Prostate gland (tissue), 2 donors: Measurements from ENCODE around the gene DPEP1.

ENCODE experiments used
- POLR2AphosphoS5 ChIP-seq: sonication (generic); formaldehyde crosslinking; IDR thresholded peaks from one replicate; pipeline ENCODE4 v1.6.1; 2017; ENCODE audit warnings: antibody characterized with exemption
- TF ChIP-seq, protein P1 (sequence below), 4 experiments: fragments of 200-600 bp in 2 of 4; fragments of 450-650 bp in 2 of 4; sonication (generic) in 2 of 4; IDR thresholded peaks; 1 replicate in 3 of 4; 2 replicates in 1 of 4; pipeline ENCODE4 v1.5.1; 2016 to 2019; ENCODE audit warnings: antibody characterized with exemption in 4 of 4, mild to moderate bottlenecking in 2 of 4, moderate library complexity in 2 of 4

DNA sequence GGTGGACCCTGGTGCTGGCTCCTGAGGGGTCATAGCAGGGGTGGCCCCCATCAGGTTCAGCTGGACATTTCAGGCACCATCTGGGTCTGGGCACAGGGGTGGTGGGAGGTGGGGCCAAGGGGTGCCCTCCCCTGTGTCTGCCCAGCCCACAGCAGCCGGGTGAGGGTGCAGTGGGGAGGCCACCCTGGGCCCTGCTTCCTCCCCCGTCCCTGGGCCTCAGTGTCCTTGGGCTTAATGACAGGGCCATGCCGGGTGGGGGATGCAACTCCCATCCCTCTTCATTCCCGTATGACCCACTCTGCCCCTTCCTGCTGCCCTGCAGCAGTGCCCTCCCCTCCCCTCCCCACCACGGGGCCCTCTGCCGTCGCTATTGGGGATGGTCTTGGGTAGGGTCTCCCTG lies 27.2 kb upstream of the DPEP1 start:
- TF ChIP-seq, protein P1, sequence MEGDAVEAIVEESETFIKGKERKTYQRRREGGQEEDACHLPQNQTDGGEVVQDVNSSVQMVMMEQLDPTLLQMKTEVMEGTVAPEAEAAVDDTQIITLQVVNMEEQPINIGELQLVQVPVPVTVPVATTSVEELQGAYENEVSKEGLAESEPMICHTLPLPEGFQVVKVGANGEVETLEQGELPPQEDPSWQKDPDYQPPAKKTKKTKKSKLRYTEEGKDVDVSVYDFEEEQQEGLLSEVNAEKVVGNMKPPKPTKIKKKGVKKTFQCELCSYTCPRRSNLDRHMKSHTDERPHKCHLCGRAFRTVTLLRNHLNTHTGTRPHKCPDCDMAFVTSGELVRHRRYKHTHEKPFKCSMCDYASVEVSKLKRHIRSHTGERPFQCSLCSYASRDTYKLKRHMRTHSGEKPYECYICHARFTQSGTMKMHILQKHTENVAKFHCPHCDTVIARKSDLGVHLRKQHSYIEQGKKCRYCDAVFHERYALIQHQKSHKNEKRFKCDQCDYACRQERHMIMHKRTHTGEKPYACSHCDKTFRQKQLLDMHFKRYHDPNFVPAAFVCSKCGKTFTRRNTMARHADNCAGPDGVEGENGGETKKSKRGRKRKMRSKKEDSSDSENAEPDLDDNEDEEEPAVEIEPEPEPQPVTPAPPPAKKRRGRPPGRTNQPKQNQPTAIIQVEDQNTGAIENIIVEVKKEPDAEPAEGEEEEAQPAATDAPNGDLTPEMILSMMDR (IDR thresholded peaks at IDR 0.05) = no peak
- TF ChIP-seq POLR2AphosphoS5 = no peak
